ENCODE data around the gene ITGA5.

The ITGA5 gene

GRCh38 chr12:54459355-54459754, 40.3 kb upstream of the ITGA5 start:
- Histone ChIP-seq H3K9ac (ENCODE audit: low read length) (no peak overlapping the region), H3K4me1 (ENCODE audit: control insufficient read depth, low read depth, low read length) (no peaks in the 10 kb centered on the region), H3K79me2 (ENCODE audit: control insufficient read depth, insufficient read depth, low read length) (no peaks in the 10 kb centered on the region), H2BK15ac (replicated peaks; ENCODE audit: low read depth) (no peak overlapping the region), H3K18ac (ENCODE audit: low read length) (no peak overlapping the region), H2BK120ac (ENCODE audit: low read depth, low read length) (no peak overlapping the region), H3K79me1 (ENCODE audit: low read length) (no peaks in the 10 kb centered on the region), H2AK5ac (ENCODE audit: low read length) (no peak overlapping the region), H4K8ac (ENCODE audit: low read depth, low read length) (no peak overlapping the region), H3K27me3 (ENCODE audit: insufficient read depth, low read length, poor library complexity) (no peaks in the 10 kb centered on the region), H3K36me3 (ENCODE audit: control insufficient read depth, insufficient read depth, low read length) (no peaks in the 10 kb centered on the region), H3K4me3 (ENCODE audit: low read length) (no peak overlapping the region), H3K4ac (ENCODE audit: low read depth, low read length) (no peak overlapping the region), H4K5ac (ENCODE audit: low read length) (no peak overlapping the region), H2BK5ac (ENCODE audit: low read length) (no peak overlapping the region), H3K23ac (ENCODE audit: low read length) (no peak overlapping the region), H3K4me2 (ENCODE audit: low read length) (no peak overlapping the region), H3K27ac (ENCODE audit: low read depth, low read length) (no peak overlapping the region), H3K56ac (ENCODE audit: low read length) (no peak overlapping the region)
- no CpG with 5 or more reads among the region's 3 CpGs for WGBS (ENCODE audit: extremely low coverage, insufficient coverage, low lambda C conversion rate)
- DNase-seq, result no peak

- H3K4me2 ChIP-seq (ENCODE audit: low read length), result no peak overlapping the region
- H4K5ac ChIP-seq (ENCODE audit: low read length), result no peak overlapping the region
- no peak for DNase-seq
- no peak overlapping the region for H3K4ac ChIP-seq (ENCODE audit: low read depth, low read length)
- no peak overlapping the region for H3K27ac ChIP-seq (ENCODE audit: low read depth, low read length)
- no peak overlapping the region for H3K18ac ChIP-seq (ENCODE audit: low read length)
- H3K56ac ChIP-seq (ENCODE audit: low read length), result no peak overlapping the region
- no peak overlapping the region for H2BK15ac ChIP-seq (replicated peaks; ENCODE audit: low read depth)
- no peak overlapping the region for H3K9ac ChIP-seq (ENCODE audit: low read length)
- no peaks in the 10 kb centered on the region for H3K79me2 ChIP-seq (ENCODE audit: control insufficient read depth, insufficient read depth, low read length)
- no peak overlapping the region for H2BK5ac ChIP-seq (ENCODE audit: low read length)
- no peak overlapping the region for H3K4me3 ChIP-seq (ENCODE audit: low read length)
- H4K8ac ChIP-seq (ENCODE audit: low read depth, low read length), result no peak overlapping the region
- no peak overlapping the region for H2AK5ac ChIP-seq (ENCODE audit: low read length)
- H3K4me1 ChIP-seq (ENCODE audit: control insufficient read depth, low read depth, low read length), result peaks cover 5% of the 10 kb centered on the region
- H2BK120ac ChIP-seq (ENCODE audit: low read depth, low read length), result no peak overlapping the region
- H3K79me1 ChIP-seq (ENCODE audit: low read length), result no peaks in the 10 kb centered on the region
- H3K36me3 ChIP-seq (ENCODE audit: control insufficient read depth, insufficient read depth, low read length), result no peaks in the 10 kb centered on the region
- H3K23ac ChIP-seq (ENCODE audit: low read length), result no peak overlapping the region
- H3K27me3 ChIP-seq (ENCODE audit: insufficient read depth, low read length, poor library complexity), result no peaks in the 10 kb centered on the region
Observed at GRCh38 chr12:54455760-54456469, 36.8 kb upstream of the ITGA5 start.

- Histone ChIP-seq H3K9ac (ENCODE audit: low read length) (no peak overlapping the region), H3K79me2 (ENCODE audit: control insufficient read depth, insufficient read depth, low read length) (no peaks in the 10 kb centered on the region), H3K23ac (ENCODE audit: low read length) (no peak overlapping the region), H3K79me1 (ENCODE audit: low read length) (no peaks in the 10 kb centered on the region), H3K27ac (ENCODE audit: low read depth, low read length) (peak overlapping the region; percentile 89), H4K5ac (ENCODE audit: low read length) (no peak overlapping the region), H3K56ac (ENCODE audit: low read length) (no peak overlapping the region), H3K4ac (ENCODE audit: low read depth, low read length) (no peak overlapping the region), H2BK15ac (replicated peaks; ENCODE audit: low read depth) (no peak overlapping the region), H3K18ac (ENCODE audit: low read length) (no peak overlapping the region), H2BK120ac (ENCODE audit: low read depth, low read length) (no peak overlapping the region), H3K27me3 (ENCODE audit: insufficient read depth, low read length, poor library complexity) (peaks cover 9% of the 10 kb centered on the region), H3K4me1 (ENCODE audit: control insufficient read depth, low read depth, low read length) (peaks cover 5% of the 10 kb centered on the region), H4K8ac (ENCODE audit: low read depth, low read length) (no peak overlapping the region), H2BK5ac (ENCODE audit: low read length) (no peak overlapping the region), H3K4me2 (ENCODE audit: low read length) (no peak overlapping the region), H3K36me3 (ENCODE audit: control insufficient read depth, insufficient read depth, low read length) (no peaks in the 10 kb centered on the region), H2AK5ac (ENCODE audit: low read length) (no peak overlapping the region), H3K4me3 (ENCODE audit: low read length) (no peak overlapping the region)
- peak; percentile 89 for DNase-seq
Observed at GRCh38 chr12:54452628-54453027, 33.6 kb upstream of the ITGA5 start.

- peaks cover 5% of the 10 kb centered on the region for H3K4me1 ChIP-seq (ENCODE audit: control insufficient read depth, low read depth, low read length)
- no peak overlapping the region for H3K4me2 ChIP-seq (ENCODE audit: low read length)
- H3K27me3 ChIP-seq (ENCODE audit: insufficient read depth, low read length, poor library complexity), result peaks cover 11% of the 10 kb centered on the region
- no peaks in the 10 kb centered on the region for H3K36me3 ChIP-seq (ENCODE audit: control insufficient read depth, insufficient read depth, low read length)
- no peak overlapping the region for H3K23ac ChIP-seq (ENCODE audit: low read length)
- H3K4me3 ChIP-seq (ENCODE audit: low read length), result no peak overlapping the region
- H2AK5ac ChIP-seq (ENCODE audit: low read length), result no peak overlapping the region
- H4K5ac ChIP-seq (ENCODE audit: low read length), result no peak overlapping the region
- no peak overlapping the region for H4K8ac ChIP-seq (ENCODE audit: low read depth, low read length)
- H3K18ac ChIP-seq (ENCODE audit: low read length), result no peak overlapping the region
- no peaks in the 10 kb centered on the region for H3K79me1 ChIP-seq (ENCODE audit: low read length)
- H2BK120ac ChIP-seq (ENCODE audit: low read depth, low read length), result no peak overlapping the region
- no peaks in the 10 kb centered on the region for H3K79me2 ChIP-seq (ENCODE audit: control insufficient read depth, insufficient read depth, low read length)
- H3K4ac ChIP-seq (ENCODE audit: low read depth, low read length), result no peak overlapping the region
- no peak overlapping the region for H2BK15ac ChIP-seq (replicated peaks; ENCODE audit: low read depth)
- H3K9ac ChIP-seq (ENCODE audit: low read length), result no peak overlapping the region
- H3K56ac ChIP-seq (ENCODE audit: low read length), result no peak overlapping the region
- DNase-seq, result no peak
- no CpG with 5 or more reads among the region's 4 CpGs for WGBS (ENCODE audit: extremely low coverage, insufficient coverage, low lambda C conversion rate)
- H3K27ac ChIP-seq (ENCODE audit: low read depth, low read length), result no peak overlapping the region
- H2BK5ac ChIP-seq (ENCODE audit: low read length), result no peak overlapping the region
Observed at GRCh38 chr12:54448344-54448743, 29.3 kb upstream of the ITGA5 start.

GRCh38 chr12:54447917-54448316, 28.9 kb upstream of the ITGA5 start:
- no CpG with 5 or more reads among the region's 2 CpGs for WGBS (ENCODE audit: extremely low coverage, insufficient coverage, low lambda C conversion rate)
- H3K79me2 ChIP-seq (ENCODE audit: control insufficient read depth, insufficient read depth, low read length), result no peaks in the 10 kb centered on the region
- H3K79me1 ChIP-seq (ENCODE audit: low read length), result no peaks in the 10 kb centered on the region
- no peak overlapping the region for H2BK15ac ChIP-seq (replicated peaks; ENCODE audit: low read depth)
- no peaks in the 10 kb centered on the region for H3K36me3 ChIP-seq (ENCODE audit: control insufficient read depth, insufficient read depth, low read length)
- H3K4me2 ChIP-seq (ENCODE audit: low read length), result no peak overlapping the region
- no peak overlapping the region for H4K5ac ChIP-seq (ENCODE audit: low read length)
- no peak overlapping the region for H3K9ac ChIP-seq (ENCODE audit: low read length)
- no peak overlapping the region for H3K27ac ChIP-seq (ENCODE audit: low read depth, low read length)
- no peak overlapping the region for H3K4ac ChIP-seq (ENCODE audit: low read depth, low read length)
- H3K4me3 ChIP-seq (ENCODE audit: low read length), result no peak overlapping the region
- H2BK5ac ChIP-seq (ENCODE audit: low read length), result no peak overlapping the region
- peaks cover 11% of the 10 kb centered on the region for H3K27me3 ChIP-seq (ENCODE audit: insufficient read depth, low read length, poor library complexity)
- H3K18ac ChIP-seq (ENCODE audit: low read length), result no peak overlapping the region
- no peak for DNase-seq
- H3K4me1 ChIP-seq (ENCODE audit: control insufficient read depth, low read depth, low read length), result peaks cover 5% of the 10 kb centered on the region
- H2AK5ac ChIP-seq (ENCODE audit: low read length), result no peak overlapping the region
- H4K8ac ChIP-seq (ENCODE audit: low read depth, low read length), result no peak overlapping the region
- no peak overlapping the region for H2BK120ac ChIP-seq (ENCODE audit: low read depth, low read length)
- H3K23ac ChIP-seq (ENCODE audit: low read length), result no peak overlapping the region
- no peak overlapping the region for H3K56ac ChIP-seq (ENCODE audit: low read length)

GRCh38 chr12:54444206-54444605, 25.1 kb upstream of the ITGA5 start:
- Histone ChIP-seq H3K56ac (ENCODE audit: low read length) (no peak overlapping the region), H3K4me3 (ENCODE audit: low read length) (no peak overlapping the region), H4K5ac (ENCODE audit: low read length) (no peak overlapping the region), H3K79me2 (ENCODE audit: control insufficient read depth, insufficient read depth, low read length) (no peaks in the 10 kb centered on the region), H2BK120ac (ENCODE audit: low read depth, low read length) (no peak overlapping the region), H3K27me3 (ENCODE audit: insufficient read depth, low read length, poor library complexity) (peaks cover 4% of the 10 kb centered on the region), H3K79me1 (ENCODE audit: low read length) (no peaks in the 10 kb centered on the region), H2BK5ac (ENCODE audit: low read length) (no peak overlapping the region), H3K4me2 (ENCODE audit: low read length) (no peak overlapping the region), H3K27ac (ENCODE audit: low read depth, low read length) (no peak overlapping the region), H3K36me3 (ENCODE audit: control insufficient read depth, insufficient read depth, low read length) (no peaks in the 10 kb centered on the region), H3K4me1 (ENCODE audit: control insufficient read depth, low read depth, low read length) (peaks cover 2% of the 10 kb centered on the region), H2AK5ac (ENCODE audit: low read length) (no peak overlapping the region), H3K4ac (ENCODE audit: low read depth, low read length) (no peak overlapping the region), H4K8ac (ENCODE audit: low read depth, low read length) (no peak overlapping the region), H3K9ac (ENCODE audit: low read length) (no peak overlapping the region), H2BK15ac (replicated peaks; ENCODE audit: low read depth) (no peak overlapping the region), H3K23ac (ENCODE audit: low read length) (no peak overlapping the region), H3K18ac (ENCODE audit: low read length) (no peak overlapping the region)
- no peak for DNase-seq
